Tibial nerve (tissue), 4 donors: ENCODE measurements around the gene ZC3H8. TPM values are rescaled to one million over a fixed set of nuclear protein-coding genes. Genes with fewer than 3 reads are reported as not detected.

Source experiments
- DNase-seq, 2 donors: peaks; one replicate each; pipeline ENCODE4 v3.0.0-alpha.2; 2019; ENCODE audit warnings: low spot score in 2 of 2
- H3K27ac ChIP-seq, 4 donors: fragments of 200-600 bp; sonication (generic) in 3 of 4; one replicate each; pipeline ENCODE4 v1.5.1; 2017 to 2019; ENCODE audit warnings: mild to moderate bottlenecking in 1 of 4
- H3K27me3 ChIP-seq, 2 donors: fragments of 200-600 bp; sonication (generic) in 1 of 2; one replicate each; pipeline versions ENCODE4 v1.5.1 to v1.6.0; 2017 to 2019
- H3K36me3 ChIP-seq, 3 donors: fragments of 200-600 bp; sonication (generic); one replicate each; pipeline ENCODE4 v1.5.1; 2018 to 2019
- H3K4me1 ChIP-seq, 4 donors: fragments of 200-600 bp; sonication (generic) in 3 of 4; one replicate each; pipeline ENCODE4 v1.5.1; 2017 to 2019
- H3K4me3 ChIP-seq, 4 donors: fragments of 200-600 bp; sonication (generic) in 3 of 4; one replicate each; pipeline ENCODE4 v1.5.1; 2017 to 2019; ENCODE audit warnings: mild to moderate bottlenecking in 1 of 4, moderate library complexity in 1 of 4
- H3K9me3 ChIP-seq, 4 donors: fragments of 200-600 bp; sonication (generic) in 3 of 4; one replicate each; pipeline ENCODE4 v1.5.1; 2017 to 2019
- EP300 ChIP-seq, 2 donors: sonication (generic); formaldehyde crosslinking; IDR thresholded peaks; one replicate each; pipeline ENCODE4 v1.6.1; 2017; ENCODE audit warnings: antibody characterized with exemption in 2 of 2, mild to moderate bottlenecking in 1 of 2
- POLR2A ChIP-seq, 2 donors: fragments of 450-650 bp; IDR thresholded peaks; one replicate each; pipeline ENCODE4 v1.6.1; 2017; ENCODE audit warnings: antibody characterized with exemption in 2 of 2, mild to moderate bottlenecking in 2 of 2, moderate library complexity in 2 of 2
- whole genome bisulfite sequencing, 2 donors: methylation state at CpG; one replicate each; pipeline ENCODE4 v1.1.5; 2018; 5-methylcytosine and 5-hydroxymethylcytosine counted together
- total RNA-seq, 4 donors: library from RNA; depleted of rRNA; stranded (reverse); fragments of >200 nt; gene quantifications; one replicate each; pipeline ENCODE4 v1.1.0, GENCODE V29; 2016
- TF ChIP-seq, protein P1 (sequence below), 5 experiments: fragments of 200-600 bp in 3 of 5; fragments of 450-650 bp in 2 of 5; sonication (generic) in 3 of 5; IDR thresholded peaks; one replicate each; pipeline ENCODE4 v1.5.1; 2016 to 2019; ENCODE audit warnings: antibody characterized with exemption in 5 of 5, mild to moderate bottlenecking in 3 of 5, moderate library complexity in 2 of 5

The ZC3H8 gene
- total RNA-seq, 4 donors from 2014 or later: 3.5 to 81.6 (median 5.7) TPM

DNA sequence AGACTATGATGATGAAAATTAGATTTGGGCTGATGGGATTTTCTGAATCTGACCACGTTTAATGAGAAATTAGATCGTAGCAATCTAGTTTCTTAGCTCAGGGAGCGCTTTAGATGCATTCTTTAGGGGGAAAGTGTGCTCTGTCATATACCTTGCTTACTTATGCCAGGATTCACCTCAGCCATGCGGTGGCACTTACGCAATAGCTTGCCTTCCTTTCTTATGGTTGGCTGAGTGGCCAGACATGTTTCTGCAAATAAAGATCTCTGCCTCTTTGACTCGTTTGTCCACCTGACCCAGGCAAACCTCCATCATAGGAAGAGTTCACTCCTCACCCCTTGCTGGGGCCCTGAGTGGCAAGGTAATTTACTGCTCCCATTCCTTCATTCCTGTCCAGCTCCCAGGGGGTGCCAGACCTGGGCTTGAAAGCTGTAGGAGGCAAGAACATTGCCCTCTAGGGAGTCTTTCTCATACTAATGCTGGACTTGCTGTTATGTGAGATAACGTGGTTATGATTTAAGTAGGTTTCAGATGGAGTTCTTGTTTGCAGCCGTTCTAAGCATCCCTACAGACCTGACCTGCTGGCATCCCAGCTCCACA, 59.6 kb downstream of the ZC3H8 start:
- no peak for DNase-seq
- TF ChIP-seq POLR2A (IDR thresholded peaks at IDR 0.05): no peak
- no peak for TF ChIP-seq EP300 (IDR thresholded peaks at IDR 0.05)
- TF ChIP-seq, protein P1, sequence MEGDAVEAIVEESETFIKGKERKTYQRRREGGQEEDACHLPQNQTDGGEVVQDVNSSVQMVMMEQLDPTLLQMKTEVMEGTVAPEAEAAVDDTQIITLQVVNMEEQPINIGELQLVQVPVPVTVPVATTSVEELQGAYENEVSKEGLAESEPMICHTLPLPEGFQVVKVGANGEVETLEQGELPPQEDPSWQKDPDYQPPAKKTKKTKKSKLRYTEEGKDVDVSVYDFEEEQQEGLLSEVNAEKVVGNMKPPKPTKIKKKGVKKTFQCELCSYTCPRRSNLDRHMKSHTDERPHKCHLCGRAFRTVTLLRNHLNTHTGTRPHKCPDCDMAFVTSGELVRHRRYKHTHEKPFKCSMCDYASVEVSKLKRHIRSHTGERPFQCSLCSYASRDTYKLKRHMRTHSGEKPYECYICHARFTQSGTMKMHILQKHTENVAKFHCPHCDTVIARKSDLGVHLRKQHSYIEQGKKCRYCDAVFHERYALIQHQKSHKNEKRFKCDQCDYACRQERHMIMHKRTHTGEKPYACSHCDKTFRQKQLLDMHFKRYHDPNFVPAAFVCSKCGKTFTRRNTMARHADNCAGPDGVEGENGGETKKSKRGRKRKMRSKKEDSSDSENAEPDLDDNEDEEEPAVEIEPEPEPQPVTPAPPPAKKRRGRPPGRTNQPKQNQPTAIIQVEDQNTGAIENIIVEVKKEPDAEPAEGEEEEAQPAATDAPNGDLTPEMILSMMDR (IDR thresholded peaks at IDR 0.05): no peak
- WGBS, 2 donors: 83 to 87% methylated on average over 8 of the region's 8 CpGs

GRCh38 chr2:112194482-112194881, 60.4 kb downstream of the ZC3H8 start:
- WGBS, 2 donors: 79 to 84% methylated on average over 4 of the region's 4 CpGs
- H3K4me3 ChIP-seq: no peak overlapping the region
- TF ChIP-seq POLR2A (IDR thresholded peaks at IDR 0.05) (no peak), EP300 (IDR thresholded peaks at IDR 0.05) (no peak)
- TF ChIP-seq, protein P1 (IDR thresholded peaks at IDR 0.05): no peak
- no peaks in the 10 kb centered on the region for H3K36me3 ChIP-seq
- H3K9me3 ChIP-seq: peaks cover 0 to 2% (median 0%) of the 10 kb centered on the region in 4 donors
- DNase-seq: no peak
- no peaks in the 10 kb centered on the region for H3K4me1 ChIP-seq
- H3K27me3 ChIP-seq: no peaks in the 10 kb centered on the region
- no peak overlapping the region for H3K27ac ChIP-seq

More for the DNA sequence above, 59.6 kb downstream of the ZC3H8 start:
- H3K36me3 ChIP-seq: no peaks in the 10 kb centered on the region
- no peaks in the 10 kb centered on the region for H3K27me3 ChIP-seq
- no peaks in the 10 kb centered on the region for H3K4me1 ChIP-seq
- H3K27ac ChIP-seq: no peak overlapping the region
- no peak overlapping the region for H3K4me3 ChIP-seq
- H3K9me3 ChIP-seq: peaks cover 0 to 2% (median 0%) of the 10 kb centered on the region in 4 donors

DNA sequence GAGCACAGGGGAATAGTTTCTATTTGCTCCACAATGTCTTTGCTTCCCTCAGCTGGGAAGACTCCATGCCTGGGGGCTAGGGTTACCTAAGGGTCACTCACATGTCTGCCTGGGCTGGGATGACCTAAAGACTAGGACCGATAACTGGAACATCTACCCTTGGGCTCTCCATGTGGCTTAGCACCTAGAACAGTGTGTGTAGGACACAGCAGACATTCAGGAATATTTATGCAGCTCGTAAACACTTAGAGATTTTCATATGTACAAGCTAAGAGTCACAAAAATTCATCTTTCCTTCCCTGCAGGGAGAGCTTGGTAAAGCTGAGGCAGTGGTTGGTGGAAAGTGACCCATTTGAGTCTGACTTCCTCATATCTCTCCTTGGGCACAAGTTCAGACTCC, 60.8 kb downstream of the ZC3H8 start:
- no peak overlapping the region for H3K4me3 ChIP-seq
- no peak overlapping the region for H3K27ac ChIP-seq
- DNase-seq: no peak
- TF ChIP-seq POLR2A (IDR thresholded peaks at IDR 0.05): no peak
- no peak for TF ChIP-seq EP300 (IDR thresholded peaks at IDR 0.05)
- TF ChIP-seq, protein P1 (IDR thresholded peaks at IDR 0.05): no peak
- H3K36me3 ChIP-seq: no peaks in the 10 kb centered on the region
- WGBS, 2 donors: 65 to 66% methylated on average over 2 of the region's 2 CpGs
- H3K27me3 ChIP-seq: no peaks in the 10 kb centered on the region
- no peaks in the 10 kb centered on the region for H3K4me1 ChIP-seq
- H3K9me3 ChIP-seq: peaks cover 0 to 2% (median 0%) of the 10 kb centered on the region in 4 donors

DNA sequence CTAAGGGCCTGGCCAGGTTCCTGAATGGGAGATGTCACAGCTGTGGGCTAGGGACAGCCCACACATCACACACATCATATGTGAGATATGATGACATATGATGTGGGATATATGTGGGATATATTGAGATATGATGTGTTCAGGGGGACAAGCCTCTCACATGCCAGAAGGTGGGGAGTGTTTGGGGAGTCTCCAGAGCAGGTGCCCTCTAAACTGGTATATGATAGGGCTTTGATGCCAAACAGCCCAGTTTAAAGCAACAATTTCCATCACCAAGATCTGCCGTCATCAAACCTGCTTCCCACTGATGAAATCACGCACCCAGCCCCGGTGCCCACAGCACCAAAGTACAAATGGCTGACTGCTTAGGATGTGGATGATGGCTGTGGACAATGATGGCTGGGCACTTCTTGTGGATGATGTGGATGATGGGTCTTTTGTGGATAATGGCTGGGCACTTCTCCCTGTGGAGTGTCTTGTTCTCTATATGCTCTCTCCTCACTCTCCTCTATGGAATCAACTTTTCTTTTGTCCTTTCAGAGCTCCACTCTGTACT, 65.8 kb downstream of the ZC3H8 start:
- no peak for TF ChIP-seq POLR2A (IDR thresholded peaks at IDR 0.05)
- no peak for TF ChIP-seq EP300 (IDR thresholded peaks at IDR 0.05)
- TF ChIP-seq, protein P1 (IDR thresholded peaks at IDR 0.05): no peak
- Histone ChIP-seq H3K4me1 (no peaks in the 10 kb centered on the region), H3K27ac (no peak overlapping the region), H3K9me3 (peaks cover 0 to 2% (median 0%) of the 10 kb centered on the region in 4 donors), H3K4me3 (no peak overlapping the region), H3K27me3 (no peaks in the 10 kb centered on the region), H3K36me3 (no peaks in the 10 kb centered on the region)
- WGBS, 2 donors: 97 to 98% methylated on average over 3 of the region's 3 CpGs
- no peak for DNase-seq

DNA sequence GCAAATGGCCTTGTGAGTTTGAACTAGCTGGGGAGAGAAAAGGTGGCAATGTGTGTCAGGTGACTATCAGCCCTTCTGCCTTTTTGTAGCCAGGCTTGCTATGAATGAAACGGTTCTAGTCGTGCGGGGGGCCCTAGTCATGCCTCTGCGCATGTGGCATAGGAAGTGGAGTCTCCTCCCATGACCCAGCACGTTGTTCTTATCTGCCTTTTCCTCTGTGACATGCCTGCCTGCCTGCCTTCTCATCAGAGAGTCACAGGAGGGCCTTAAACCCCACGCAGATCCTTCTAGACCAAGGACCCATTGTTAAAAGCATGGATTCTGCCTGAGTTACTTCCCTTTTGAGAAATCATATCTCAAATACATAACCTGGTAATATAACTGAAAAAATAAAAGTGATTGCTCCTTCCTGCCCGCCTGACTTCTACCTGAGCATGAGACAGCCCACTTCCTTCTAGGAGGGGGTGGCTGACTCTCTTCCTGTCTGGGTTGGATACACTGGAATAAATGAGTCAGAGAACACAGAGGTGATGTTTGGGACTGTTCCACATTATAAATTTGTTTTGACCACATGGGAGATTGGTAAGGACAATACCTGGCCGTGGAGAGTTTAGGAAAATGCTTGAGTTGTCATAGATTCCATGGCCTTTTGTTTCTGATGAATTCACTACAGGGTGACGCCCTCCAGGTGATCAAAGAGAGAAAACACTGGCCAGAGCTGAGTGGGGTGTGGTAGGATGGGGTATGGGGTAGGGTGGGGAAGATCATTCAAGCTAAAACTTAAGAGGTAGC, 66.8 kb downstream of the ZC3H8 start:
- TF ChIP-seq, protein P1 (IDR thresholded peaks at IDR 0.05): no peak
- TF ChIP-seq EP300 (IDR thresholded peaks at IDR 0.05) (peak in 1 of 2 donors; percentile 30), POLR2A (IDR thresholded peaks at IDR 0.05) (no peak)
- DNase-seq: no peak

More for the DNA sequence above, 66.8 kb downstream of the ZC3H8 start:
- H3K27me3 ChIP-seq: no peaks in the 10 kb centered on the region
- H3K36me3 ChIP-seq: no peaks in the 10 kb centered on the region
- peak overlapping the region in 1 of 4 donors; percentile 45 for H3K27ac ChIP-seq
- WGBS, 2 donors: 81 to 83% methylated on average over 9 of the region's 9 CpGs
- H3K4me3 ChIP-seq: no peak overlapping the region
- H3K4me1 ChIP-seq: no peaks in the 10 kb centered on the region
- peaks cover 0 to 2% (median 0%) of the 10 kb centered on the region in 4 donors for H3K9me3 ChIP-seq
